Keratinocyte (primary cell): Measurements from ENCODE around the gene TTC39B. TPM values are rescaled to one million over a fixed set of nuclear protein-coding genes. Genes with fewer than 3 reads are reported as not detected.

ENCODE experiments used
- DNase-seq: peaks from one replicate; pipeline ENCODE4 v3.0.0-alpha.2; 2011; ENCODE audit warnings: low read depth, missing footprints, low spot score
- FAIRE-seq: peaks from 2 replicates; lab custom pipeline; 2011; peaks lifted over from hg19 to GRCh38; lab: Jason Lieb, UNC
- H2AFZ ChIP-seq: 2 replicates; pipeline ENCODE4 v1.6.0; 2012; ENCODE audit warnings: low read length, control low read depth, inconsistent platforms; ENCODE audit not compliant: control insufficient read depth
- H3K27ac ChIP-seq: 2 replicates; pipeline ENCODE4 v1.5.1; 2011; ENCODE audit warnings: low read length; ENCODE audit not compliant: control insufficient read depth, insufficient read depth
- H3K27me3 ChIP-seq: 3 replicates; pipeline ENCODE4 v1.6.0; 2011; ENCODE audit warnings: low read length; ENCODE audit not compliant: control insufficient read depth, insufficient read depth; ENCODE audit errors: extremely low read depth
- H3K36me3 ChIP-seq, 2 experiments: 2 replicates in 1 of 2; 3 replicates in 1 of 2; pipeline ENCODE4 v1.5.1; 2011; ENCODE audit warnings: low read length in 2 of 2, mild to moderate bottlenecking in 1 of 2; ENCODE audit not compliant: control insufficient read depth in 2 of 2, insufficient read depth in 2 of 2; ENCODE audit errors: extremely low read depth in 1 of 2
- H3K4me1 ChIP-seq: 3 replicates; pipeline ENCODE4 v1.5.1; 2011; ENCODE audit warnings: low read length; ENCODE audit not compliant: control insufficient read depth, insufficient read depth; ENCODE audit errors: extremely low read depth
- H3K4me2 ChIP-seq: 3 replicates; pipeline ENCODE4 v1.6.0; 2011; ENCODE audit warnings: low read depth, low read length; ENCODE audit not compliant: control insufficient read depth, insufficient read depth; ENCODE audit errors: extremely low read depth
- H3K4me3 ChIP-seq, 3 experiments: fragments of 200-600 bp in 1 of 3; sonication (generic) in 1 of 3; 2 replicates in 2 of 3; 3 replicates in 1 of 3; pipeline ENCODE4 v1.5.1; 2011 to 2016; ENCODE audit warnings: low read length in 3 of 3, mild to moderate bottlenecking in 3 of 3, control low read depth in 2 of 3, inconsistent platforms in 1 of 3, low read depth in 1 of 3, mixed read lengths in 1 of 3, mixed run types in 1 of 3, moderate library complexity in 1 of 3; ENCODE audit not compliant: control insufficient read depth in 2 of 3, insufficient read depth in 2 of 3; ENCODE audit errors: extremely low read depth in 1 of 3
- H3K79me2 ChIP-seq: 2 replicates; pipeline ENCODE4 v1.6.0; 2012; ENCODE audit warnings: low read length; ENCODE audit not compliant: control insufficient read depth, insufficient read depth
- H3K9ac ChIP-seq: 3 replicates; pipeline ENCODE4 v1.6.0; 2011; ENCODE audit warnings: low read length; ENCODE audit not compliant: control insufficient read depth, insufficient read depth; ENCODE audit errors: extremely low read depth
- H3K9me1 ChIP-seq: 3 replicates; pipeline ENCODE4 v1.6.0; 2011; ENCODE audit warnings: low read length; ENCODE audit not compliant: control insufficient read depth, insufficient read depth; ENCODE audit errors: extremely low read depth
- H3K9me3 ChIP-seq: 2 replicates; pipeline ENCODE4 v1.5.1; 2012; ENCODE audit warnings: low read depth, low read length; ENCODE audit not compliant: control insufficient read depth
- H4K20me1 ChIP-seq: 3 replicates; pipeline ENCODE4 v1.6.0; 2011; ENCODE audit warnings: low read length; ENCODE audit not compliant: control insufficient read depth, insufficient read depth; ENCODE audit errors: extremely low read depth
- EZH2 ChIP-seq: IDR thresholded peaks from one replicate; pipeline ENCODE4 v1.6.1; 2012; ENCODE audit warnings: inconsistent platforms, mild to moderate bottlenecking, low read length, moderate library complexity
- dilution Hi-C: fragments of 300-500 bp; cut with MboI; formaldehyde crosslinking; loops from one replicate; pipeline ENCODE4 v1.7.0; 2020; ENCODE audit warnings: low sequenced_read_pairs; ENCODE audit not compliant: extremely low pct_ligation_motif_present
- polyA plus RNA-seq, 5 experiments: library from polyadenylated mRNA; depleted of rRNA in 3 of 5; stranded (reverse) in 3 of 5; stranded (forward) in 1 of 5; unstranded in 1 of 5; fragments of >200 nt; gene quantifications; 1 replicate in 1 of 5; 2 replicates in 3 of 5; 3 replicates in 1 of 5; pipeline versions ENCODE4 v1.2.1 to v1.2.3, GENCODE V29; 2011 to 2012; ENCODE audit warnings: missing spikeins in 2 of 5, low read depth in 1 of 5, low replicate concordance in 1 of 5
- TF ChIP-seq, protein P1 (sequence below), 3 experiments: IDR thresholded peaks in 1 of 3; conservative IDR thresholded peaks in 1 of 3; optimal IDR thresholded peaks in 1 of 3; 2 replicates in 2 of 3; 3 replicates in 1 of 3; pipeline versions ENCODE3 to v1.5.1; 2011; ENCODE audit warnings: low read length in 3 of 3, mild to moderate bottlenecking in 3 of 3, moderate library complexity in 2 of 3, control low read depth in 1 of 3, inconsistent platforms in 1 of 3; ENCODE audit not compliant: insufficient read depth in 2 of 3; ENCODE audit errors: extremely low read depth in 1 of 3

The TTC39B gene
- polyA plus RNA-seq, 1 donor (not counting 4 experiments of a cell fraction or from before 2014, with no cell fraction given): 9.7 TPM

DNA sequence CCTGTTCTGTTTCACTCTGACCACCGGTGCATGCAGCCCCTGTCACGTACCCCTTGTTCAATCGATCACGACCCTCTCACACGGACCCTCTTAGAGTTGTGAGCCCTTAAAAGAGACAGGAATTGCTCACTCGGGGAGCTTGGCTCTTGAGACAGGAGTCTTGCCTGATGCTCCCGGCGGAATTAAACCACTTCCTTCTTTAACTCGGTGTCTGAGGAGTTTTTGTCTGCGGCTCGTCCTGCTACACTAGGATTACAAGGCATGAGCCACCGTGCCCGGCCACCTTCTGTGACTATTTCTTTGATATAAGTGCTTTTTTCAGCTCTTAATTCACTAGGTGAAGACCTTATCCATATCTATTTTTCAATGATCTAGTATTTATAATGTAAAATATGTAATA lies 167.5 kb downstream of the TTC39B start:
- dilution Hi-C loops: no loop called here
- Histone ChIP-seq H3K9me3 (no peaks in the 10 kb centered on the region), H2AFZ (no peak overlapping the region), H3K9ac (no peak overlapping the region), H3K36me3 (no peaks in the 10 kb centered on the region), H3K79me2 (no peaks in the 10 kb centered on the region), H3K27ac (no peak overlapping the region), H3K4me3 (no peak overlapping the region), H3K9me1 (no peaks in the 10 kb centered on the region), H3K27me3 (no peaks in the 10 kb centered on the region), H3K4me1 (no peaks in the 10 kb centered on the region), H3K4me2 (no peak overlapping the region), H4K20me1 (no peaks in the 10 kb centered on the region)
- no peak for FAIRE-seq
- TF ChIP-seq EZH2: no peak
- TF ChIP-seq, protein P1, sequence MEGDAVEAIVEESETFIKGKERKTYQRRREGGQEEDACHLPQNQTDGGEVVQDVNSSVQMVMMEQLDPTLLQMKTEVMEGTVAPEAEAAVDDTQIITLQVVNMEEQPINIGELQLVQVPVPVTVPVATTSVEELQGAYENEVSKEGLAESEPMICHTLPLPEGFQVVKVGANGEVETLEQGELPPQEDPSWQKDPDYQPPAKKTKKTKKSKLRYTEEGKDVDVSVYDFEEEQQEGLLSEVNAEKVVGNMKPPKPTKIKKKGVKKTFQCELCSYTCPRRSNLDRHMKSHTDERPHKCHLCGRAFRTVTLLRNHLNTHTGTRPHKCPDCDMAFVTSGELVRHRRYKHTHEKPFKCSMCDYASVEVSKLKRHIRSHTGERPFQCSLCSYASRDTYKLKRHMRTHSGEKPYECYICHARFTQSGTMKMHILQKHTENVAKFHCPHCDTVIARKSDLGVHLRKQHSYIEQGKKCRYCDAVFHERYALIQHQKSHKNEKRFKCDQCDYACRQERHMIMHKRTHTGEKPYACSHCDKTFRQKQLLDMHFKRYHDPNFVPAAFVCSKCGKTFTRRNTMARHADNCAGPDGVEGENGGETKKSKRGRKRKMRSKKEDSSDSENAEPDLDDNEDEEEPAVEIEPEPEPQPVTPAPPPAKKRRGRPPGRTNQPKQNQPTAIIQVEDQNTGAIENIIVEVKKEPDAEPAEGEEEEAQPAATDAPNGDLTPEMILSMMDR (optimal IDR thresholded peaks at IDR 0.05 in 1 of 3, IDR thresholded peaks at IDR 0.05 in 1 of 3, conservative IDR thresholded peaks at IDR 0.05 in 1 of 3; ENCODE audit: extremely low read depth in 1 of 3, insufficient read depth in 2 of 3, low read length in 3 of 3): no peak
- DNase-seq: no peak

DNA sequence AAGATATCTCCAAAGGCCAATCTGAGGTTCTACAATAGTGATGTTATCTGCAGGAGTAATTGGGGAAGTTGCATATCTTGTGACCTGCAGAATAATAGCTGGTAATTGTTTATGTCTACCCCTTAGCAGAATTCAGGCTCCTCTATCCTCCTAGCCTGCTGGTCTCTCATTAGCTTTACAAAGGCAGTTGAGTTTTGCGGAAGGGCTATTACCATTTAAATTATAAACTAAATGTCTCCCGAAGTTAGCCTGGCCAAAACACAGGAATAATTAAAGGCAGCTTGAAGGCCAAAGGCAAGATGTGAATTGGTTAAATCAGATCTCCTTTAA lies 168.7 kb downstream of the TTC39B start:
- Histone ChIP-seq H3K27me3 (no peaks in the 10 kb centered on the region), H3K4me3 (no peak overlapping the region), H3K4me1 (no peaks in the 10 kb centered on the region), H3K27ac (no peak overlapping the region), H3K9me3 (no peaks in the 10 kb centered on the region), H3K4me2 (no peak overlapping the region), H3K9ac (no peak overlapping the region), H2AFZ (no peak overlapping the region), H3K9me1 (no peaks in the 10 kb centered on the region), H3K79me2 (no peaks in the 10 kb centered on the region), H4K20me1 (no peaks in the 10 kb centered on the region), H3K36me3 (no peaks in the 10 kb centered on the region)
- TF ChIP-seq, protein P1 (optimal IDR thresholded peaks at IDR 0.05 in 1 of 3, IDR thresholded peaks at IDR 0.05 in 1 of 3, conservative IDR thresholded peaks at IDR 0.05 in 1 of 3; ENCODE audit: extremely low read depth in 1 of 3, insufficient read depth in 2 of 3, low read length in 3 of 3): no peak
- TF ChIP-seq EZH2: no peak
- no peak for DNase-seq
- dilution Hi-C loops: no loop called here
- FAIRE-seq: no peak
